IMR-90 (cell line): ENCODE results near the gene SHROOM4. TPM values are rescaled to one million over a fixed set of nuclear protein-coding genes. Genes with fewer than 3 reads are reported as not detected.

ENCODE experiments used
- ATAC-seq: fragments of 200-7000 bp; cut with Tn5 transposase; 2 replicates; pipeline ENCODE4 v1.9.1; 2020; ENCODE audit warnings: low read depth, mild to moderate bottlenecking, moderate library complexity
- BruUV-seq: library from RNA; stranded (reverse); fragments of 400-500 nt; replicated peaks from 2 replicates; lab custom pipeline; 2021; lab: Mats Ljungman, UMichigan
- CTCF ChIA-PET: fragments of 300-600 bp; formaldehyde crosslinking; extraction: SDS; loops from one replicate; lab custom pipeline; 2021; ENCODE audit warnings: antibody characterized with exemption; lab: Yijun Ruan, JAX
- POLR2A ChIA-PET: fragments of 300-600 bp; sonication (Branson Sonifier 250); formaldehyde crosslinking; loops from one replicate; lab custom pipeline; 2022; ENCODE audit warnings: antibody characterized with exemption; ENCODE audit not compliant: unreplicated experiment; lab: Charles Lee
- DNase-seq: peaks from one replicate; pipeline ENCODE4 v3.0.0; 2013
- H2AFZ ChIP-seq: replicated peaks from 2 replicates; pipeline ENCODE3; 2013; ENCODE audit warnings: low read length, mild to moderate bottlenecking; ENCODE audit not compliant: poor library complexity
- H2AK5ac ChIP-seq: 2 replicates; pipeline ENCODE4 v1.6.1; 2013; ENCODE audit warnings: low read depth, low read length, inconsistent platforms
- H2AK9ac ChIP-seq: replicated peaks from 2 replicates; pipeline ENCODE3; 2013; ENCODE audit warnings: mild to moderate bottlenecking, low read depth, low read length, moderate library complexity; ENCODE audit not compliant: poor library complexity
- H2BK120ac ChIP-seq: 2 replicates; pipeline ENCODE4 v1.6.1; 2013; ENCODE audit warnings: low read depth, low read length, inconsistent platforms
- H2BK15ac ChIP-seq: 3 replicates; pipeline ENCODE4 v1.6.1; 2013; ENCODE audit warnings: low read depth, low read length, inconsistent platforms
- H2BK20ac ChIP-seq: 2 replicates; pipeline ENCODE4 v1.6.1; 2013; ENCODE audit warnings: low read depth, mild to moderate bottlenecking, inconsistent platforms, low read length, moderate library complexity
- H2BK5ac ChIP-seq: 2 replicates; pipeline ENCODE4 v1.6.1; 2013; ENCODE audit warnings: mild to moderate bottlenecking, low read depth, low read length, inconsistent platforms; ENCODE audit not compliant: poor library complexity, severe bottlenecking
- H3K14ac ChIP-seq: replicated peaks from 2 replicates; pipeline ENCODE4 v1.6.1; 2013; ENCODE audit warnings: low read depth, low read length, inconsistent platforms
- H3K18ac ChIP-seq: 2 replicates; pipeline ENCODE4 v1.6.1; 2013; ENCODE audit warnings: low read depth, low read length, control low read depth
- H3K23ac ChIP-seq: 2 replicates; pipeline ENCODE4 v1.6.1; 2013; ENCODE audit warnings: low read depth, low read length, inconsistent platforms
- H3K27ac ChIP-seq: 2 replicates; pipeline ENCODE4 v1.5.1; 2013; ENCODE audit warnings: mild to moderate bottlenecking, control low read depth, low read length; ENCODE audit not compliant: insufficient read depth
- H3K27me3 ChIP-seq: 2 replicates; pipeline ENCODE4 v1.6.1; 2013; ENCODE audit warnings: low read length; ENCODE audit not compliant: control insufficient read depth, insufficient read depth
- H3K36me3 ChIP-seq: 2 replicates; pipeline ENCODE4 v1.6.1; 2013; ENCODE audit warnings: low read length, mixed read lengths; ENCODE audit not compliant: control insufficient read depth, insufficient read depth
- H3K4ac ChIP-seq: 2 replicates; pipeline ENCODE4 v1.6.1; 2013; ENCODE audit warnings: low read depth, low read length, inconsistent platforms
- H3K4me1 ChIP-seq: 2 replicates; pipeline ENCODE4 v1.6.1; 2013; ENCODE audit warnings: low read length, mixed read lengths; ENCODE audit not compliant: control insufficient read depth, insufficient read depth
- H3K4me2 ChIP-seq: 2 replicates; pipeline ENCODE4 v1.6.1; 2013; ENCODE audit warnings: low read depth, mild to moderate bottlenecking, control low read depth, low read length, moderate library complexity
- H3K4me3 ChIP-seq: 2 replicates; pipeline ENCODE4 v1.5.1; 2013; ENCODE audit warnings: low read depth, mild to moderate bottlenecking, control low read depth, low read length, moderate library complexity; ENCODE audit not compliant: insufficient read depth
- H3K56ac ChIP-seq: 2 replicates; pipeline ENCODE4 v1.6.1; 2013; ENCODE audit warnings: low read length, inconsistent platforms; ENCODE audit not compliant: insufficient read depth; ENCODE audit errors: extremely low read depth
- H3K79me1 ChIP-seq, 2 experiments: 2 replicates each; pipeline ENCODE4 v1.6.1; 2013; ENCODE audit warnings: low read length in 2 of 2, inconsistent platforms in 1 of 2, low read depth in 1 of 2
- H3K9ac ChIP-seq: 2 replicates; pipeline ENCODE4 v1.6.1; 2013; ENCODE audit warnings: low read depth, low read length, control low read depth
- H3K9me1 ChIP-seq: 2 replicates; pipeline ENCODE4 v1.6.1; 2013; ENCODE audit warnings: low read length, inconsistent platforms; ENCODE audit not compliant: insufficient read depth
- H3K9me3 ChIP-seq: 2 replicates; pipeline ENCODE4 v1.6.1; 2013; ENCODE audit warnings: low read length; ENCODE audit not compliant: control insufficient read depth, insufficient read depth
- H4K20me1 ChIP-seq: 2 replicates; pipeline ENCODE4 v1.6.1; 2013; ENCODE audit warnings: low read length, inconsistent platforms; ENCODE audit not compliant: insufficient read depth
- H4K5ac ChIP-seq: 2 replicates; pipeline ENCODE4 v1.6.1; 2013; ENCODE audit warnings: mild to moderate bottlenecking, low read depth, low read length, control low read depth
- H4K8ac ChIP-seq, 2 experiments: 2 replicates each; pipeline ENCODE4 v1.6.1; 2013; ENCODE audit warnings: low read depth in 2 of 2, low read length in 2 of 2, control low read depth in 1 of 2, inconsistent platforms in 1 of 2
- H4K91ac ChIP-seq: 2 replicates; pipeline ENCODE4 v1.6.1; 2013; ENCODE audit warnings: low read depth, low read length, inconsistent platforms; ENCODE audit not compliant: insufficient read depth
- BHLHE40 ChIP-seq: fragments of 150-350 bp; IDR thresholded peaks from 2 replicates; pipeline ENCODE4 v1.6.1; 2016; ENCODE audit warnings: mild to moderate bottlenecking, low read depth, low read length
- CEBPB ChIP-seq: IDR thresholded peaks from 2 replicates; pipeline ENCODE4 v1.6.1; 2012; ENCODE audit warnings: low read depth, low read length, improper control_type of control experiment
- CHD1 ChIP-seq: IDR thresholded peaks from 2 replicates; pipeline ENCODE4 v1.6.1; 2012; ENCODE audit warnings: low read depth, low read length, improper control_type of control experiment
- FOS ChIP-seq: fragments of 150-350 bp; IDR thresholded peaks from 2 replicates; pipeline ENCODE4 v1.6.1; 2016; ENCODE audit warnings: low read depth, low read length
- MAFK ChIP-seq: IDR thresholded peaks from 2 replicates; pipeline ENCODE4 v1.6.1; 2012; ENCODE audit warnings: low read depth, low read length, improper control_type of control experiment
- MAZ ChIP-seq: IDR thresholded peaks from 2 replicates; pipeline ENCODE4 v1.6.1; 2012; ENCODE audit warnings: low read depth, mild to moderate bottlenecking, low read length, improper control_type of control experiment, moderate library complexity, borderline replicate concordance
- NFE2L2 ChIP-seq: fragments of 150-350 bp; IDR thresholded peaks from 2 replicates; pipeline ENCODE4 v1.6.1; 2016; ENCODE audit warnings: low read depth, mild to moderate bottlenecking, low read length
- POLR2A ChIP-seq: IDR thresholded peaks from 2 replicates; pipeline ENCODE4 v1.6.1; 2012; ENCODE audit warnings: mild to moderate bottlenecking, low read depth, low read length
- RAD21 ChIP-seq: IDR thresholded peaks from 2 replicates; pipeline ENCODE4 v1.6.1; 2012; ENCODE audit warnings: low read length, improper control_type of control experiment
- RCOR1 ChIP-seq: IDR thresholded peaks from 2 replicates; pipeline ENCODE4 v1.6.1; 2012; ENCODE audit warnings: mild to moderate bottlenecking, low read length, improper control_type of control experiment; ENCODE audit not compliant: insufficient replicate concordance
- SMC3 ChIP-seq: fragments of 150-350 bp; IDR thresholded peaks from 2 replicates; pipeline ENCODE4 v1.6.1; 2016; ENCODE audit warnings: low read depth, mild to moderate bottlenecking, antibody characterized with exemption, low read length, moderate library complexity
- WGBS, 2 experiments: methylation state at CpG; one replicate each; pipeline versions ENCODE4 v1.1.5 to v1.1.7; 2013; ENCODE audit warnings: missing lambda C conversion rate in 2 of 2; ENCODE audit not compliant: insufficient read length in 1 of 2; ENCODE audit errors: extremely low coverage in 2 of 2; 5-methylcytosine and 5-hydroxymethylcytosine counted together
- dilution Hi-C: fragments of 300-500 bp; cut with HindIII; formaldehyde crosslinking; loops from one replicate; pipeline ENCODE4 v1.14.3; 2018; ENCODE audit warnings: low sequenced_read_pairs; ENCODE audit not compliant: unreplicated experiment
- in situ Hi-C: fragments of 300-500 bp; cut with MboI; formaldehyde crosslinking; loops from 3 replicates; pipeline ENCODE4 v1.14.3; 2019; ENCODE audit warnings: low sequenced_read_pairs, inconsistent platforms, mixed read lengths
- intact Hi-C: fragments of 100-400 bp; cut with micrococcal nuclease; formaldehyde crosslinking; loops from 2 replicates; pipeline ENCODE4 v1.10.0; 2022
- polyA plus RNA-seq, 3 experiments: library from polyadenylated mRNA; depleted of rRNA; stranded (reverse); fragments of >200 nt; gene quantifications; 2 replicates each; pipeline ENCODE4 v1.2.3, GENCODE V29; 2012; ENCODE audit warnings: low replicate concordance in 1 of 3
- total RNA-seq: library from RNA; depleted of rRNA; stranded (reverse); fragments of >200 nt; gene quantifications from 2 replicates; pipeline ENCODE4 v1.2.3, GENCODE V29; 2012
- TF ChIP-seq, protein P1 (sequence below): fragments of 150-350 bp; IDR thresholded peaks from 2 replicates; pipeline ENCODE4 v1.6.1; 2017; ENCODE audit warnings: mild to moderate bottlenecking, antibody characterized with exemption, low read length, low read depth
- TF ChIP-seq, protein P2 (sequence below): fragments of 150-350 bp; IDR thresholded peaks from 2 replicates; pipeline ENCODE4 v1.6.1; 2016; ENCODE audit warnings: low read depth, mild to moderate bottlenecking, low read length, moderate library complexity, borderline replicate concordance
- TF ChIP-seq, protein P3 (sequence below): conservative IDR thresholded peaks from 2 replicates; pipeline ENCODE4 v1.5.1; 2012; ENCODE audit warnings: mild to moderate bottlenecking, low read depth, low read length, improper control_type of control experiment

Gene SHROOM4
- total and polyA plus RNA-seq, 2 of the 4 experiments (the other 2 are of a cell fraction) = 1.0 to 2.2 TPM

DNA sequence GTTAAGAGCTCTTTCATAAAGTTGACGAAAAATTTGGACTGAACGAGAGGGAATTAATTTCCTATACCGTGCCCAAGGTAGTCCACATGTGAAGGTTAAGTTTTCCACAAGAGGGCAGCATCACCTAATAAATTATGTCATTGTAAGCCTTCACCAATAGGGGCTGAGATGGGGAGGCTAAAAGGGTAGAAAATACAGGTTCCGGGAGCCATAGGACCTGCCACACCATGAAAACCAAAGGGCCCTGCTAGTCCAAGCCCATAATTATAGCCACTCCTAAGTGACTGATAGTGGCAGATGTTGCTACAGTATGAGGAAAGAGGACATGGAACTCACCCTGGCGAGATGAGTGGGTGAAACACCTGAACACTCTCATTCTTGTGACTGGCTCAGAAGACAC lies 122.2 kb downstream of the SHROOM4 start:
- Histone ChIP-seq H3K9ac (no peak overlapping the region), H2BK15ac (no peak overlapping the region), H2BK20ac (no peak overlapping the region), H3K23ac (no peak overlapping the region), H3K18ac (no peak overlapping the region), H3K4me2 (no peak overlapping the region), H2AFZ (no peak overlapping the region), H2BK5ac (no peak overlapping the region), H2AK9ac (no peak overlapping the region), H3K79me1 (no peaks in the 10 kb centered on the region), H3K4me1 (no peaks in the 10 kb centered on the region), H3K36me3 (no peaks in the 10 kb centered on the region), H3K9me3 (no peaks in the 10 kb centered on the region), H3K14ac (no peak overlapping the region), H4K20me1 (no peaks in the 10 kb centered on the region), H2BK120ac (no peak overlapping the region), H4K91ac (no peak overlapping the region), H2AK5ac (no peak overlapping the region), H3K27ac (no peak overlapping the region), H4K8ac (no peak overlapping the region), H3K56ac (no peak overlapping the region), H3K27me3 (no peaks in the 10 kb centered on the region), H4K5ac (no peak overlapping the region), H3K4ac (no peak overlapping the region), H3K4me3 (no peak overlapping the region), H3K9me1 (no peaks in the 10 kb centered on the region)
- intact Hi-C loops (loop anchor here (1.0 to 10.0 kb wide), 7 partner anchors 211 to 777 kb away; no protein-coding TSS in a partner anchor), dilution Hi-C loops (no loop called here), in situ Hi-C loops (loop anchor here (10.0 kb wide), 1 partner anchor 213 kb away; no protein-coding TSS in a partner anchor)
- no CpG with 5 or more reads among the region's 5 CpGs for WGBS, 2 experiments
- no TSS peak for BruUV-seq
- POLR2A ChIA-PET = no interaction called here
- ATAC-seq = peak; percentile 86
- TF ChIP-seq, protein P1, sequence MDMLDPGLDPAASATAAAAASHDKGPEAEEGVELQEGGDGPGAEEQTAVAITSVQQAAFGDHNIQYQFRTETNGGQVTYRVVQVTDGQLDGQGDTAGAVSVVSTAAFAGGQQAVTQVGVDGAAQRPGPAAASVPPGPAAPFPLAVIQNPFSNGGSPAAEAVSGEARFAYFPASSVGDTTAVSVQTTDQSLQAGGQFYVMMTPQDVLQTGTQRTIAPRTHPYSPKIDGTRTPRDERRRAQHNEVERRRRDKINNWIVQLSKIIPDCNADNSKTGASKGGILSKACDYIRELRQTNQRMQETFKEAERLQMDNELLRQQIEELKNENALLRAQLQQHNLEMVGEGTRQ = no peak
- no peak for TF ChIP-seq POLR2A
- TF ChIP-seq FOS = no peak
- peak; percentile 68 for TF ChIP-seq RAD21
- TF ChIP-seq CHD1 = no peak
- TF ChIP-seq, protein P2, sequence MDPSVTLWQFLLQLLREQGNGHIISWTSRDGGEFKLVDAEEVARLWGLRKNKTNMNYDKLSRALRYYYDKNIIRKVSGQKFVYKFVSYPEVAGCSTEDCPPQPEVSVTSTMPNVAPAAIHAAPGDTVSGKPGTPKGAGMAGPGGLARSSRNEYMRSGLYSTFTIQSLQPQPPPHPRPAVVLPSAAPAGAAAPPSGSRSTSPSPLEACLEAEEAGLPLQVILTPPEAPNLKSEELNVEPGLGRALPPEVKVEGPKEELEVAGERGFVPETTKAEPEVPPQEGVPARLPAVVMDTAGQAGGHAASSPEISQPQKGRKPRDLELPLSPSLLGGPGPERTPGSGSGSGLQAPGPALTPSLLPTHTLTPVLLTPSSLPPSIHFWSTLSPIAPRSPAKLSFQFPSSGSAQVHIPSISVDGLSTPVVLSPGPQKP = no peak
- no peak for TF ChIP-seq NFE2L2
- TF ChIP-seq, protein P3, sequence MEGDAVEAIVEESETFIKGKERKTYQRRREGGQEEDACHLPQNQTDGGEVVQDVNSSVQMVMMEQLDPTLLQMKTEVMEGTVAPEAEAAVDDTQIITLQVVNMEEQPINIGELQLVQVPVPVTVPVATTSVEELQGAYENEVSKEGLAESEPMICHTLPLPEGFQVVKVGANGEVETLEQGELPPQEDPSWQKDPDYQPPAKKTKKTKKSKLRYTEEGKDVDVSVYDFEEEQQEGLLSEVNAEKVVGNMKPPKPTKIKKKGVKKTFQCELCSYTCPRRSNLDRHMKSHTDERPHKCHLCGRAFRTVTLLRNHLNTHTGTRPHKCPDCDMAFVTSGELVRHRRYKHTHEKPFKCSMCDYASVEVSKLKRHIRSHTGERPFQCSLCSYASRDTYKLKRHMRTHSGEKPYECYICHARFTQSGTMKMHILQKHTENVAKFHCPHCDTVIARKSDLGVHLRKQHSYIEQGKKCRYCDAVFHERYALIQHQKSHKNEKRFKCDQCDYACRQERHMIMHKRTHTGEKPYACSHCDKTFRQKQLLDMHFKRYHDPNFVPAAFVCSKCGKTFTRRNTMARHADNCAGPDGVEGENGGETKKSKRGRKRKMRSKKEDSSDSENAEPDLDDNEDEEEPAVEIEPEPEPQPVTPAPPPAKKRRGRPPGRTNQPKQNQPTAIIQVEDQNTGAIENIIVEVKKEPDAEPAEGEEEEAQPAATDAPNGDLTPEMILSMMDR = peak; percentile 72
- peak; percentile 57 for TF ChIP-seq SMC3
- TF ChIP-seq CEBPB = no peak
- no peak for TF ChIP-seq RCOR1
- no peak for TF ChIP-seq BHLHE40
- no peak for TF ChIP-seq MAFK
- no peak for TF ChIP-seq MAZ
- CTCF ChIA-PET = interaction anchor here (0.7 to 1.4 kb wide), 7 partner anchors 11 to 296 kb away, joined by 3 to 6 read pairs (median 3); no protein-coding TSS in a partner anchor
- DNase-seq = peak; percentile 48
